Suprapubic skin (tissue), 4 donors: Measurements from ENCODE around the gene PFDN6. TPM values are rescaled to one million over a fixed set of nuclear protein-coding genes. Genes with fewer than 3 reads are reported as not detected.

Experiments used
- DNase-seq, 2 donors: peaks; one replicate each; pipeline ENCODE4 v3.0.0-alpha.2; 2019; ENCODE audit warnings: low spot score in 2 of 2
- H3K27ac ChIP-seq: fragments of 200-600 bp; sonication (generic); one replicate; pipeline ENCODE4 v1.5.1; 2019
- H3K27me3 ChIP-seq: fragments of 200-600 bp; sonication (generic); one replicate; pipeline ENCODE4 v1.5.1; 2019
- H3K36me3 ChIP-seq: fragments of 200-600 bp; sonication (generic); one replicate; pipeline ENCODE4 v1.5.1; 2019
- H3K4me1 ChIP-seq: fragments of 200-600 bp; sonication (generic); one replicate; pipeline ENCODE4 v1.5.1; 2019
- H3K4me3 ChIP-seq: fragments of 200-600 bp; sonication (generic); one replicate; pipeline ENCODE4 v1.5.1; 2019; ENCODE audit warnings: mild to moderate bottlenecking
- H3K9me3 ChIP-seq: fragments of 200-600 bp; sonication (generic); one replicate; pipeline ENCODE4 v1.5.1; 2019
- CTCF ChIP-seq, 2 donors: fragments of 200-600 bp in 1 of 2; fragments of 450-650 bp in 1 of 2; sonication (generic) in 1 of 2; IDR thresholded peaks; one replicate each; pipeline ENCODE4 v1.5.1; 2016 to 2019; ENCODE audit warnings: antibody characterized with exemption in 2 of 2, mild to moderate bottlenecking in 1 of 2, moderate library complexity in 1 of 2
- EP300 ChIP-seq: sonication (generic); formaldehyde crosslinking; IDR thresholded peaks from one replicate; pipeline ENCODE4 v1.6.1; 2017; ENCODE audit warnings: antibody characterized with exemption
- POLR2A ChIP-seq, 2 donors: fragments of 450-650 bp; IDR thresholded peaks; one replicate each; pipeline ENCODE4 v1.6.1; 2017; ENCODE audit warnings: antibody characterized with exemption in 2 of 2, mild to moderate bottlenecking in 2 of 2, moderate library complexity in 2 of 2
- POLR2AphosphoS5 ChIP-seq, 3 donors: sonication (generic); formaldehyde crosslinking; IDR thresholded peaks; one replicate each; pipeline ENCODE4 v1.6.1; 2017; ENCODE audit warnings: antibody characterized with exemption in 3 of 3
- WGBS: methylation state at CpG from one replicate; pipeline ENCODE4 v1.1.5; 2018; 5-methylcytosine and 5-hydroxymethylcytosine counted together
- total RNA-seq, 4 donors: library from RNA; depleted of rRNA; stranded (reverse); fragments of >200 nt; gene quantifications; one replicate each; pipeline ENCODE4 v1.1.0, GENCODE V29; 2016

Gene PFDN6
- total RNA-seq, 4 donors from 2014 or later = 20.5 to 31.5 (median 22.3) TPM

GRCh38 chr6:33317419-33317668 lies 27.9 kb downstream of the PFDN6 start:
- H3K27ac ChIP-seq = peak overlapping the region; percentile 74
- TF ChIP-seq POLR2A (IDR thresholded peaks at IDR 0.05) = no peak
- no peak for TF ChIP-seq EP300
- TF ChIP-seq POLR2AphosphoS5 (IDR thresholded peaks at IDR 0.05) = no peak
- no peak for TF ChIP-seq CTCF (IDR thresholded peaks at IDR 0.05)
- no peaks in the 10 kb centered on the region for H3K9me3 ChIP-seq
- 7% methylated on average over 14 of the region's 27 CpGs for WGBS
- DNase-seq = peak in 1 of 2 donors; percentile 87
- H3K36me3 ChIP-seq = peaks cover 22% of the 10 kb centered on the region
- H3K27me3 ChIP-seq = no peaks in the 10 kb centered on the region
- H3K4me3 ChIP-seq = peak overlapping the region; percentile 50
- H3K4me1 ChIP-seq = peaks cover 72% of the 10 kb centered on the region

DNA sequence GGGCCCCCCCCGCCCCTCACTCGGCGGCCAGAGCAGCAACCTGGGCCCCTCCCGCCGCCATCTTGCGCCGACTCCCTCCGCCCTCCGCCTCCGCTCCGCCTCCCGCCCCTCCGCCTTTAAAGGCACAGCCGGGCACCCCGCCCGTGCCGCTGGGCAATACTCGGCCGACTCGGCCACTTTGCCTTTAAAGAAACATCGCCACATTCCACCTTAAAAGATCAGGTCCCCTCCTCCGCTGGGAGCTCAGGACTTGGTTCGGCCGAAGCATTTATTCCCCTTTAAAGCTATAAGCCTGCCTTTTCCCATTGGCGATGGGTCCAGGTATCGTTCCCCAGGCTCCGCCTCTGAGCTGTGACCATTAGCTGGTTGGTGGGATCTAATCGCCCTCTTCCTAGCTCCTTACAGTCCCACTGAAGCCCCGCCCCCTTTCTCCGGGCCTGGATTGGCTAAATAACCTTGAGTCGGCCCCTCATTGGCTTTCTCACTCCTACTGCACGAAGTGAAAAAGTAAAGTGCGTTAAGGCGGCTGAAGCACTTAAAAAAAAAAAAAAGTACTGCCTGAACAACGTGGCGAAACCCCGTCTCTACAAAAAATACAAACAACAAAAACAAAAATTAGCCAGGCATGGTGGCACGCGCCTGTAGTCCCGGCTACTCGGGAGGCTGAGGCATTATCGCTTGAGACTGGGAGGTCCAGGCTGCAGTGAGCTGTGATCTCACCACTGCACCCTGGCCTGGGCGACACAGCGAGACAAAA lies 28.4 kb downstream of the PFDN6 start, which contains the start of gene ZBTB22:
ZBTB22 (minus strand) TSS at position 76 of the 757 bp plus-strand sequence. CDS start 828 bp downstream, outside the sequence.
- WGBS = 1% methylated on average over 30 of the region's 44 CpGs
- peak; percentile 100 for DNase-seq
- Histone ChIP-seq H3K4me3 (peak within 1 kb of the TSS; percentile 50), H3K4me1 (peaks cover 70% of the 10 kb centered on the region), H3K27me3 (no peaks in the 10 kb centered on the region), H3K36me3 (peaks cover 22% of the 10 kb centered on the region), H3K9me3 (no peaks in the 10 kb centered on the region), H3K27ac (peak within 1 kb of the TSS; percentile 74)
- no peak for TF ChIP-seq CTCF (IDR thresholded peaks at IDR 0.05)
- TF ChIP-seq EP300 = no peak
- peak in 1 of 3 donors; percentile 91 for TF ChIP-seq POLR2AphosphoS5 (IDR thresholded peaks at IDR 0.05)
- TF ChIP-seq POLR2A (IDR thresholded peaks at IDR 0.05) = peak in 1 of 2 donors; percentile 16

- peaks cover 22% of the 10 kb centered on the region for H3K36me3 ChIP-seq
- H3K27ac ChIP-seq = peak overlapping the region; percentile 74
- 64% methylated on average over 8 of the region's 8 CpGs for WGBS
- H3K4me1 ChIP-seq = peaks cover 73% of the 10 kb centered on the region
- H3K9me3 ChIP-seq = no peaks in the 10 kb centered on the region
- no peak for TF ChIP-seq POLR2A (IDR thresholded peaks at IDR 0.05)
- no peak for TF ChIP-seq EP300
- TF ChIP-seq CTCF (IDR thresholded peaks at IDR 0.05) = no peak
- DNase-seq = no peak
- H3K27me3 ChIP-seq = no peaks in the 10 kb centered on the region
- H3K4me3 ChIP-seq = peak overlapping the region; percentile 50
Observed at GRCh38 chr6:33318426-33319073, 29.1 kb downstream of the PFDN6 start.

DNA sequence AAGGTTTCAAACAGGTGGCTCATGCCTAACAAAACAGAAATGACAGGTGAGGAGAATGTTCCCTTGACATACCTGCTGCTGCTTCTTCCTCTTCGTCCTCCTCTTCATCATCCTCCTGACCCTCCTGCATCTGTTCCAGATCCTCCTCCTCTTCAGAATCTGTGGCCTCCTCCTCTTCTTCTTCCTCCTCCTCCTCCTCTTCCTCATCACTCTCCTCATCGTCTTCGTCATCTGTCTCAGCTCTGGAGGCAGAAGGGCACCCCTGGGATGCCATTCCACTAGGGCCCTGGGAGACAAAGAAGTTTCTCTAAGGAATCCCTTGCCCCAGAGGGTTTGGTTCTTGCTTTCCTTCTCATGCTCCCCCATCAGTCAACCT lies 30.5 kb downstream of the PFDN6 start:
- Histone ChIP-seq H3K27me3 (no peaks in the 10 kb centered on the region), H3K9me3 (no peaks in the 10 kb centered on the region), H3K4me1 (peaks cover 73% of the 10 kb centered on the region), H3K36me3 (peaks cover 22% of the 10 kb centered on the region), H3K27ac (peak overlapping the region; percentile 9), H3K4me3 (no peak overlapping the region)
- 82% methylated on average over 3 of the region's 3 CpGs for WGBS
- no peak for DNase-seq
- TF ChIP-seq EP300 = no peak
- TF ChIP-seq POLR2A (IDR thresholded peaks at IDR 0.05) = no peak
- TF ChIP-seq CTCF (IDR thresholded peaks at IDR 0.05) = no peak
